Esophagus squamous epithelium (tissue), 5 donors: ENCODE measurements around the gene TBATA. TPM values are rescaled to one million over a fixed set of nuclear protein-coding genes. Genes with fewer than 3 reads are reported as not detected.

Experiments
- DNase-seq: peaks from one replicate; lab custom pipeline; 2025; lab: John Stamatoyannopoulos, UW
- H3K27ac ChIP-seq, 4 donors: fragments of 200-600 bp; sonication (generic); one replicate each; pipeline ENCODE4 v1.5.1; 2016 to 2019; ENCODE audit warnings: mild to moderate bottlenecking in 1 of 4
- H3K27me3 ChIP-seq, 4 donors: fragments of 200-600 bp; sonication (generic); 1 replicate in 3 of 4; 2 replicates in 1 of 4; pipeline versions ENCODE4 v1.5.1 to v1.6.0; 2017 to 2021; ENCODE audit warnings: antibody characterized with exemption in 1 of 4
- H3K36me3 ChIP-seq, 3 donors: fragments of 200-600 bp; sonication (generic); one replicate each; pipeline ENCODE4 v1.5.1; 2016 to 2019
- H3K4me1 ChIP-seq, 3 donors: fragments of 200-600 bp; sonication (generic); one replicate each; pipeline ENCODE4 v1.5.1; 2017 to 2019
- H3K4me3 ChIP-seq, 4 donors: fragments of 200-600 bp; sonication (generic); 1 replicate in 3 of 4; 2 replicates in 1 of 4; pipeline ENCODE4 v1.5.1; 2016 to 2019; ENCODE audit warnings: mild to moderate bottlenecking in 2 of 4, moderate library complexity in 1 of 4
- H3K9me3 ChIP-seq, 3 donors: fragments of 200-600 bp; sonication (generic); one replicate each; pipeline ENCODE4 v1.5.1; 2016 to 2019
- CTCF ChIP-seq, 6 experiments: fragments of 450-650 bp in 4 of 6; fragments of 200-600 bp in 2 of 6; sonication (generic) in 2 of 6; IDR thresholded peaks; one replicate each; pipeline ENCODE4 v1.5.1; 2016 to 2019; ENCODE audit warnings: antibody characterized with exemption in 6 of 6, mild to moderate bottlenecking in 4 of 6, moderate library complexity in 4 of 6
- POLR2A ChIP-seq, 4 donors: fragments of 450-650 bp; IDR thresholded peaks; one replicate each; pipeline ENCODE4 v1.6.1; 2017; ENCODE audit warnings: antibody characterized with exemption in 4 of 4, mild to moderate bottlenecking in 4 of 4, moderate library complexity in 3 of 4
- WGBS, 2 donors: methylation state at CpG; one replicate each; pipeline ENCODE4 v1.1.5; 2018; 5-methylcytosine and 5-hydroxymethylcytosine counted together
- intact Hi-C: fragments of 100-400 bp; cut with DNase I; formaldehyde crosslinking; loops from one replicate; pipeline ENCODE4 v1.15.0; 2022
- total RNA-seq, 4 donors: library from RNA; depleted of rRNA; stranded (reverse); fragments of >200 nt; gene quantifications; one replicate each; pipeline ENCODE4 v1.1.0, GENCODE V29; 2016
- donor health status: DM: yes; HTN: yes; CAD: no.

Gene TBATA
- total RNA-seq, 4 donors from 2014 or later = not detected

- Histone ChIP-seq H3K4me3 (no peak overlapping the region), H3K36me3 (no peaks in the 10 kb centered on the region), H3K27ac (no peak overlapping the region), H3K9me3 (no peaks in the 10 kb centered on the region), H3K27me3 (no peaks in the 10 kb centered on the region), H3K4me1 (peaks cover 0 to 21% (median 8%) of the 10 kb centered on the region in 3 donors)
- TF ChIP-seq CTCF (IDR thresholded peaks at IDR 0.05) = no peak
- no peak for TF ChIP-seq POLR2A (IDR thresholded peaks at IDR 0.05)
- WGBS, 2 donors = 97 to 100% methylated on average over 1 to 5 of the region's 13 CpGs
- intact Hi-C loops = no loop called here
- no peak for DNase-seq
Measured at GRCh38 chr10:70743879-70744278, 41.3 kb downstream of the TBATA start.

GRCh38 chr10:70743430-70743788, 41.8 kb downstream of the TBATA start:
- 64 to 93% methylated on average over 1 to 2 of the region's 17 CpGs for WGBS, 2 donors
- no peak for TF ChIP-seq POLR2A (IDR thresholded peaks at IDR 0.05)
- no peak for TF ChIP-seq CTCF (IDR thresholded peaks at IDR 0.05)

GRCh38 chr10:70742537-70743429, 42.4 kb downstream of the TBATA start:
- H3K4me3 ChIP-seq = no peak overlapping the region
- peaks cover 0 to 21% (median 8%) of the 10 kb centered on the region in 3 donors for H3K4me1 ChIP-seq
- no peak for DNase-seq
- intact Hi-C loops = no loop called here
- TF ChIP-seq POLR2A (IDR thresholded peaks at IDR 0.05) (no peak), CTCF (IDR thresholded peaks at IDR 0.05) (no peak)
- no peaks in the 10 kb centered on the region for H3K9me3 ChIP-seq
- H3K27me3 ChIP-seq = no peaks in the 10 kb centered on the region
- no peaks in the 10 kb centered on the region for H3K36me3 ChIP-seq
- H3K27ac ChIP-seq = no peak overlapping the region
- 44 to 53% methylated on average over 6 to 8 of the region's 8 CpGs for WGBS, 2 donors

More at GRCh38 chr10:70743430-70743788, 41.8 kb downstream of the TBATA start:
- no peak overlapping the region for H3K4me3 ChIP-seq
- no peak overlapping the region for H3K27ac ChIP-seq
- H3K36me3 ChIP-seq = no peaks in the 10 kb centered on the region
- no peaks in the 10 kb centered on the region for H3K27me3 ChIP-seq
- no peak for DNase-seq
- peaks cover 0 to 21% (median 8%) of the 10 kb centered on the region in 3 donors for H3K4me1 ChIP-seq
- intact Hi-C loops = no loop called here
- no peaks in the 10 kb centered on the region for H3K9me3 ChIP-seq

GRCh38 chr10:70740406-70741288, 44.5 kb downstream of the TBATA start:
- peaks cover 0 to 21% (median 8%) of the 10 kb centered on the region in 3 donors for H3K4me1 ChIP-seq
- H3K36me3 ChIP-seq = no peaks in the 10 kb centered on the region
- no peak overlapping the region for H3K4me3 ChIP-seq
- WGBS, 2 donors = 0 to 89% methylated on average over 1 to 10 of the region's 12 CpGs
- DNase-seq = no peak
- H3K9me3 ChIP-seq = no peaks in the 10 kb centered on the region
- H3K27ac ChIP-seq = no peak overlapping the region
- TF ChIP-seq POLR2A (IDR thresholded peaks at IDR 0.05) (no peak), CTCF (IDR thresholded peaks at IDR 0.05) (no peak)
- no peaks in the 10 kb centered on the region for H3K27me3 ChIP-seq
- intact Hi-C loops = no loop called here
